ENCODE results near the gene PLEKHA1. TPM values are rescaled to one million over a fixed set of nuclear protein-coding genes. Genes with fewer than 3 reads are reported as not detected.
A peak's percentile ranks its signal among the peaks of the same experiment; 100 is the strongest.

Gene PLEKHA1
- total RNA-seq, 3 donors from 2014 or later, result 11.0 to 14.0 (median 12.5) TPM

GRCh38 chr10:122417667-122418066 is 43.2 kb downstream of the PLEKHA1 start:
- peaks cover 24% of the 10 kb centered on the region for H3K36me3 Mint-ChIP-seq (ENCODE audit: insufficient read depth)

GRCh38 chr10:122419016-122419415 is 44.5 kb downstream of the PLEKHA1 start:
- Mint-ChIP-seq H3K27me3 (ENCODE audit: low read depth) (no peaks in the 10 kb centered on the region), H3K36me3 (ENCODE audit: insufficient read depth) (peaks cover 24% of the 10 kb centered on the region), H3K4me3 (no peak overlapping the region), H3K4me1 (ENCODE audit: low read depth) (peaks cover 84% of the 10 kb centered on the region), H3K9me3 (no peaks in the 10 kb centered on the region)
- DNase-seq (no peak), ATAC-seq (no peak)

More at GRCh38 chr10:122417667-122418066, 43.2 kb downstream of the PLEKHA1 start:
- Mint-ChIP-seq H3K27me3 (ENCODE audit: low read depth) (no peaks in the 10 kb centered on the region), H3K9me3 (no peaks in the 10 kb centered on the region), H3K4me1 (ENCODE audit: low read depth) (peaks cover 77% of the 10 kb centered on the region), H3K4me3 (no peak overlapping the region)
- DNase-seq (no peak), ATAC-seq (peak in 1 of 2 donors; percentile 14)

- DNase-seq (no peak), ATAC-seq (no peak)
- Mint-ChIP-seq H3K4me3 (no peak overlapping the region), H3K9me3 (no peaks in the 10 kb centered on the region), H3K4me1 (ENCODE audit: low read depth) (peaks cover 85% of the 10 kb centered on the region), H3K36me3 (ENCODE audit: insufficient read depth) (peaks cover 21% of the 10 kb centered on the region), H3K27me3 (ENCODE audit: low read depth) (no peaks in the 10 kb centered on the region)
These were observed 45.5 kb downstream of the PLEKHA1 start for GRCh38 chr10:122419876-122420623.

GRCh38 chr10:122420624-122421007 is 46.1 kb downstream of the PLEKHA1 start:
- Mint-ChIP-seq H3K4me1 (ENCODE audit: low read depth) (peaks cover 79% of the 10 kb centered on the region), H3K9me3 (no peaks in the 10 kb centered on the region), H3K27me3 (ENCODE audit: low read depth) (no peaks in the 10 kb centered on the region), H3K36me3 (ENCODE audit: insufficient read depth) (peaks cover 20% of the 10 kb centered on the region), H3K4me3 (no peak overlapping the region)
- ATAC-seq (no peak), DNase-seq (no peak)

GRCh38 chr10:122421054-122421625 is 46.6 kb downstream of the PLEKHA1 start:
- Mint-ChIP-seq H3K4me1 (ENCODE audit: low read depth) (peaks cover 74% of the 10 kb centered on the region), H3K27me3 (ENCODE audit: low read depth) (no peaks in the 10 kb centered on the region), H3K9me3 (no peaks in the 10 kb centered on the region), H3K4me3 (no peak overlapping the region), H3K36me3 (ENCODE audit: insufficient read depth) (peaks cover 17% of the 10 kb centered on the region)
- peak in 1 of 2 donors; percentile 11 for ATAC-seq
- DNase-seq, result no peak

GRCh38 chr10:122421742-122422141 is 47.2 kb downstream of the PLEKHA1 start:
- Mint-ChIP-seq H3K36me3 (ENCODE audit: insufficient read depth) (peaks cover 17% of the 10 kb centered on the region), H3K4me3 (no peak overlapping the region), H3K4me1 (ENCODE audit: low read depth) (peaks cover 71% of the 10 kb centered on the region), H3K9me3 (no peaks in the 10 kb centered on the region), H3K27me3 (ENCODE audit: low read depth) (no peaks in the 10 kb centered on the region)
- DNase-seq, result no peak
- no peak for ATAC-seq

- H3K27me3 Mint-ChIP-seq (ENCODE audit: low read depth), result no peaks in the 10 kb centered on the region
- ATAC-seq, result peak in 1 of 2 donors; percentile 56
- no peak for DNase-seq
- H3K4me1 Mint-ChIP-seq (ENCODE audit: low read depth), result peaks cover 70% of the 10 kb centered on the region
- peaks cover 20% of the 10 kb centered on the region for H3K36me3 Mint-ChIP-seq (ENCODE audit: insufficient read depth)
- H3K9me3 Mint-ChIP-seq, result no peaks in the 10 kb centered on the region
- peak overlapping the region; percentile 7 for H3K4me3 Mint-ChIP-seq
These were observed 47.9 kb downstream of the PLEKHA1 start for GRCh38 chr10:122422266-122422989.

- Mint-ChIP-seq H3K27me3 (ENCODE audit: low read depth) (no peaks in the 10 kb centered on the region), H3K36me3 (ENCODE audit: insufficient read depth) (peaks cover 21% of the 10 kb centered on the region), H3K9me3 (no peaks in the 10 kb centered on the region), H3K4me1 (ENCODE audit: low read depth) (peaks cover 60% of the 10 kb centered on the region), H3K4me3 (no peak overlapping the region)
- DNase-seq (no peak), ATAC-seq (no peak)
These were observed 49.6 kb downstream of the PLEKHA1 start for GRCh38 chr10:122424059-122424458.

- H3K36me3 Mint-ChIP-seq (ENCODE audit: insufficient read depth), result peaks cover 19% of the 10 kb centered on the region
- DNase-seq (no peak), ATAC-seq (no peak)
- H3K9me3 Mint-ChIP-seq, result no peaks in the 10 kb centered on the region
- H3K4me1 Mint-ChIP-seq (ENCODE audit: low read depth), result peaks cover 36% of the 10 kb centered on the region
- no peaks in the 10 kb centered on the region for H3K27me3 Mint-ChIP-seq (ENCODE audit: low read depth)
- H3K4me3 Mint-ChIP-seq, result no peak overlapping the region
These were observed 52.3 kb downstream of the PLEKHA1 start for GRCh38 chr10:122426829-122427228.

GRCh38 chr10:122427280-122427679 is 52.8 kb downstream of the PLEKHA1 start:
- no peak for DNase-seq
- no peak overlapping the region for H3K4me3 Mint-ChIP-seq
- H3K4me1 Mint-ChIP-seq (ENCODE audit: low read depth), result peaks cover 31% of the 10 kb centered on the region
- H3K36me3 Mint-ChIP-seq (ENCODE audit: insufficient read depth), result peaks cover 19% of the 10 kb centered on the region
- no peaks in the 10 kb centered on the region for H3K27me3 Mint-ChIP-seq (ENCODE audit: low read depth)
- ATAC-seq, result no peak
- no peaks in the 10 kb centered on the region for H3K9me3 Mint-ChIP-seq

GRCh38 chr10:122435212-122435827 is 60.8 kb downstream of the PLEKHA1 start:
- peaks cover 5% of the 10 kb centered on the region for H3K9me3 Mint-ChIP-seq
- DNase-seq (no peak), ATAC-seq (no peak)
- H3K4me1 Mint-ChIP-seq (ENCODE audit: low read depth), result peaks cover 2% of the 10 kb centered on the region
- no peaks in the 10 kb centered on the region for H3K27me3 Mint-ChIP-seq (ENCODE audit: low read depth)
- peaks cover 12% of the 10 kb centered on the region for H3K36me3 Mint-ChIP-seq (ENCODE audit: insufficient read depth)
- no peak overlapping the region for H3K4me3 Mint-ChIP-seq

- no peaks in the 10 kb centered on the region for H3K27me3 Mint-ChIP-seq (ENCODE audit: low read depth)
- no peak for DNase-seq
- peaks cover 13% of the 10 kb centered on the region for H3K36me3 Mint-ChIP-seq (ENCODE audit: insufficient read depth)
- no peak for ATAC-seq
- no peaks in the 10 kb centered on the region for H3K4me1 Mint-ChIP-seq (ENCODE audit: low read depth)
- no peak overlapping the region for H3K4me3 Mint-ChIP-seq
- H3K9me3 Mint-ChIP-seq, result peaks cover 7% of the 10 kb centered on the region
These were observed 67.5 kb downstream of the PLEKHA1 start for GRCh38 chr10:122441961-122442360.

GRCh38 chr10:122445469-122445868 is 71.0 kb downstream of the PLEKHA1 start:
- Mint-ChIP-seq H3K4me1 (ENCODE audit: low read depth) (no peaks in the 10 kb centered on the region), H3K27me3 (ENCODE audit: low read depth) (peaks cover 5% of the 10 kb centered on the region), H3K36me3 (ENCODE audit: insufficient read depth) (peaks cover under 1% of the 10 kb centered on the region), H3K9me3 (peaks cover 1% of the 10 kb centered on the region), H3K4me3 (no peak overlapping the region)
- ATAC-seq (no peak), DNase-seq (no peak)

- Mint-ChIP-seq H3K4me3 (no peak overlapping the region), H3K9me3 (no peaks in the 10 kb centered on the region), H3K4me1 (ENCODE audit: low read depth) (no peaks in the 10 kb centered on the region), H3K36me3 (ENCODE audit: insufficient read depth) (no peaks in the 10 kb centered on the region), H3K27me3 (ENCODE audit: low read depth) (peaks cover 8% of the 10 kb centered on the region)
- no peak for ATAC-seq
- DNase-seq, result no peak
These were observed 71.4 kb downstream of the PLEKHA1 start for GRCh38 chr10:122445904-122446303.

All from activated T-cell treated with anti-CD3 and anti-CD28 coated beads, Interleukin-2, amount 50 U/mL, for 4 hours (primary cell).